Left ventricle myocardium inferior (tissue), 1 donor: ENCODE results near the gene RPL6. TPM values are rescaled to one million over a fixed set of nuclear protein-coding genes. Genes with fewer than 3 reads are reported as not detected.

ENCODE experiments used
- DNase-seq: peaks from one replicate; pipeline ENCODE4 v3.0.0-alpha.2; 2020
- H3K27ac ChIP-seq: fragments of 200-600 bp; replicated peaks from 2 replicates; pipeline ENCODE4 v1.8.0; 2021
- H3K27me3 ChIP-seq: fragments of 200-600 bp; 2 replicates; pipeline ENCODE4 v1.8.0; 2021; ENCODE audit warnings: low read depth
- H3K36me3 ChIP-seq: fragments of 200-600 bp; 2 replicates; pipeline ENCODE4 v1.8.0; 2021
- H3K4me1 ChIP-seq: fragments of 200-600 bp; 2 replicates; pipeline ENCODE4 v1.8.0; 2021
- H3K4me3 ChIP-seq: fragments of 200-600 bp; 2 replicates; pipeline ENCODE4 v1.8.0; 2021; ENCODE audit warnings: mild to moderate bottlenecking, moderate library complexity
- H3K9me3 ChIP-seq: fragments of 200-600 bp; replicated peaks from 2 replicates; pipeline ENCODE4 v1.8.0; 2021
- intact Hi-C: fragments of 100-400 bp; cut with micrococcal nuclease; formaldehyde crosslinking; loops from one replicate; pipeline ENCODE4 v1.11.0; 2022
- total RNA-seq: library from RNA; stranded (reverse); fragmentation: NEBNext Ultra II Directional; extraction: Animal tissue kit (Norgen Biotek cat#: 25700); gene quantifications from one replicate; pipeline ENCODE4 v1.2.1, GENCODE V29; 2021
- TF ChIP-seq, protein P1 (sequence below): fragments of 200-600 bp; IDR thresholded peaks from 2 replicates; pipeline ENCODE4 v1.8.0; 2021; ENCODE audit warnings: antibody characterized with exemption, mild to moderate bottlenecking, borderline replicate concordance
- donor health status: DM: no; HTN: yes; CAD: no; lungs with severe emphysema.

RPL6 gene
- total RNA-seq, 1 donor from 2014 or later, result 572 TPM

DNA sequence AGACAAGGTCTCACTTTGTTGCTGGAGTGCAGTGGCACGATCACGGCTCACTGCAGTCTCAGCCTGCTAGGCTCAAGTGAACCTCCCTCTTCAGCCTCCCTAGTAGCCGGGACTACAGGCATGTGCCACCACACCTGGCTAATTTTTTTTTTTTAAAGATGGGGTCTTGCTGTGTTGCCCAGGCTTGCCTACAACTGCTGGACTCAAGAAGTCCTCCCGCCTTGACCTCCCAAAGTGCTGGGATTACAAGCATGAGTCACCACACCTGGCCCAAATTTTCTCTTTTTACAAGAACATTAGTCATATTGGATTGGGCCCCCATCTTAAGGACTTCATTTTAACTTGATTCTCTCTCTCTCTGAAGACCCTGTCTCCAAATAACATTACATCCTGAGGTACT, 20.2 kb downstream of the RPL6 start:
- Histone ChIP-seq H3K36me3 (no peaks in the 10 kb centered on the region), H3K4me1 (peaks cover 8% of the 10 kb centered on the region), H3K4me3 (no peak overlapping the region), H3K9me3 (no peaks in the 10 kb centered on the region), H3K27ac (no peak overlapping the region), H3K27me3 (no peaks in the 10 kb centered on the region)
- intact Hi-C loops, result no loop called here
- TF ChIP-seq, protein P1, sequence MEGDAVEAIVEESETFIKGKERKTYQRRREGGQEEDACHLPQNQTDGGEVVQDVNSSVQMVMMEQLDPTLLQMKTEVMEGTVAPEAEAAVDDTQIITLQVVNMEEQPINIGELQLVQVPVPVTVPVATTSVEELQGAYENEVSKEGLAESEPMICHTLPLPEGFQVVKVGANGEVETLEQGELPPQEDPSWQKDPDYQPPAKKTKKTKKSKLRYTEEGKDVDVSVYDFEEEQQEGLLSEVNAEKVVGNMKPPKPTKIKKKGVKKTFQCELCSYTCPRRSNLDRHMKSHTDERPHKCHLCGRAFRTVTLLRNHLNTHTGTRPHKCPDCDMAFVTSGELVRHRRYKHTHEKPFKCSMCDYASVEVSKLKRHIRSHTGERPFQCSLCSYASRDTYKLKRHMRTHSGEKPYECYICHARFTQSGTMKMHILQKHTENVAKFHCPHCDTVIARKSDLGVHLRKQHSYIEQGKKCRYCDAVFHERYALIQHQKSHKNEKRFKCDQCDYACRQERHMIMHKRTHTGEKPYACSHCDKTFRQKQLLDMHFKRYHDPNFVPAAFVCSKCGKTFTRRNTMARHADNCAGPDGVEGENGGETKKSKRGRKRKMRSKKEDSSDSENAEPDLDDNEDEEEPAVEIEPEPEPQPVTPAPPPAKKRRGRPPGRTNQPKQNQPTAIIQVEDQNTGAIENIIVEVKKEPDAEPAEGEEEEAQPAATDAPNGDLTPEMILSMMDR, result no peak
- no peak for DNase-seq

- no peaks in the 10 kb centered on the region for H3K27me3 ChIP-seq
- H3K4me1 ChIP-seq, result peaks cover 17% of the 10 kb centered on the region
- no peaks in the 10 kb centered on the region for H3K9me3 ChIP-seq
- no peak overlapping the region for H3K27ac ChIP-seq
- intact Hi-C loops, result no loop called here
- DNase-seq, result no peak
- H3K4me3 ChIP-seq, result no peak overlapping the region
- H3K36me3 ChIP-seq, result no peaks in the 10 kb centered on the region
- TF ChIP-seq, protein P1, result no peak
Measured at GRCh38 chr12:112386726-112387125, 22.7 kb downstream of the RPL6 start.

DNA sequence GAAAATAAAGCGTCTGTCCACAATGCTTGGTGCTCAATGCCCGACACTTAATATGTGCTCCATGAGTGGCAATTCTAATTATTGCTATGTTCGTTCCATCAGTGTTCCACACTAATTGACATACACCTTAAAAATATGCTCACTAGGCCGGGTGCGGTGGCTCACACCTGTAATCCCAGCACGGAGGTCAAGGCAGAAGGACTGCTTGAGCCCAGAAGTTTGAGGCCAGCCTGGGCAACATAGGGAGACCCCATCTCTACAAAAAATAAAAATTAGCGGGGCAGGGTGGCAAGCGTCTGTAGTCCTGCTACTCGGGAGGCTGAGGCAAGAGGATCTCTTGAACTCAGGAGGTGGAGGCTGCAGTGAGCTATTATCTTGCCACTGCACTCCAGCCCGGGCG, 26.5 kb downstream of the RPL6 start:
- TF ChIP-seq, protein P1, result no peak
- H3K27ac ChIP-seq, result peak overlapping the region; percentile 92
- DNase-seq, result no peak
- peak overlapping the region; percentile 99 for H3K4me3 ChIP-seq
- peaks cover 42% of the 10 kb centered on the region for H3K4me1 ChIP-seq
- no peaks in the 10 kb centered on the region for H3K9me3 ChIP-seq
- no peaks in the 10 kb centered on the region for H3K27me3 ChIP-seq
- no peaks in the 10 kb centered on the region for H3K36me3 ChIP-seq
- intact Hi-C loops, result no loop called here

- H3K36me3 ChIP-seq, result no peaks in the 10 kb centered on the region
- intact Hi-C loops, result no loop called here
- no peaks in the 10 kb centered on the region for H3K27me3 ChIP-seq
- peaks cover 36% of the 10 kb centered on the region for H3K4me1 ChIP-seq
- TF ChIP-seq, protein P1, result no peak
- peak within 1 kb of the TSS; percentile 92 for H3K27ac ChIP-seq
- DNase-seq, result peak; percentile 98
- H3K9me3 ChIP-seq, result no peaks in the 10 kb centered on the region
- H3K4me3 ChIP-seq, result peak within 1 kb of the TSS; percentile 99
Measured at GRCh38 chr12:112381883-112382796, 27.3 kb downstream of the RPL6 start, which contains the start of gene HECTD4. HECTD4 (minus strand) TSS chr12:112382431; CDS start chr12:112382128, 303 bp downstream.

GRCh38 chr12:112381406-112381882, 28.0 kb downstream of the RPL6 start:
- Histone ChIP-seq H3K27ac (peak overlapping the region; percentile 92), H3K4me3 (peak overlapping the region; percentile 99), H3K27me3 (no peaks in the 10 kb centered on the region), H3K9me3 (no peaks in the 10 kb centered on the region), H3K36me3 (no peaks in the 10 kb centered on the region), H3K4me1 (peaks cover 40% of the 10 kb centered on the region)
- intact Hi-C loops, result no loop called here
- TF ChIP-seq, protein P1, result no peak
- DNase-seq, result peak; percentile 18
